SIG-M5 treated with dmso at 0.1 percent for 504 hours (cell line): ENCODE measurements around the gene TP63.
A peak's percentile ranks its signal among the peaks of the same experiment; 100 is the strongest.

Source experiments
- DNase-seq: peaks from one replicate; lab custom pipeline; 2025; ENCODE audit not compliant: unreplicated experiment; lab: John Stamatoyannopoulos, UW

Gene TP63

DNA sequence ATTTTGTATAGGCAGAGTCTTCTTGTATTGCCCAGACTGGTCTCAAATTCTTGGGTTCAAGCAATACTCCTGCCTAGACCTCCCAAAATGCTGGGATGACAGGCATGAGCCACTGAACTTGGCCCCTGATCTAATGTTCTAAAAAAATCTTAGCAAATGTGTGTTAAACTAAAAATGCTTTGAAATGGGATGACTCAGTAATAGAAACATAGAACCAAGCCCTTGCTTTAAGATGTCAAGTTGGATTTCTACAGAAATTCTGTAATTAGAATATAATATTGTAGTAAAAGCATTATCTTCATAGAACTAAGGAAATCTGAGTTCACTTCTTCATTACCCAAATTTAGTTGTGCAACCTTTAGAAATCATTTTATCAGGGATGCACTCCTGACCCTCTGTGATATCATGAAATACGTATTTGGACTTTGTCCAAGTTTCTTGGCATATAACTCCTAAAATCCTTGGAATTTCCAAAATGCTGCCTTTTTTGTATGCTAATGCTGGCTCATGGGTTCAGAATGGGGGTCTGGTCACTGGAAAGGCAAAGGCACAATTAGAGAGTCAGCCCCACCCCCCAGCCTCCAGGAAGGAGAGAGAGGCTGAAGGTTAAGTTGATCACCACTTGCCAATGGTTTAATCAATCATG, 217.3 kb downstream of the TP63 start:
- no peak for DNase-seq

DNA sequence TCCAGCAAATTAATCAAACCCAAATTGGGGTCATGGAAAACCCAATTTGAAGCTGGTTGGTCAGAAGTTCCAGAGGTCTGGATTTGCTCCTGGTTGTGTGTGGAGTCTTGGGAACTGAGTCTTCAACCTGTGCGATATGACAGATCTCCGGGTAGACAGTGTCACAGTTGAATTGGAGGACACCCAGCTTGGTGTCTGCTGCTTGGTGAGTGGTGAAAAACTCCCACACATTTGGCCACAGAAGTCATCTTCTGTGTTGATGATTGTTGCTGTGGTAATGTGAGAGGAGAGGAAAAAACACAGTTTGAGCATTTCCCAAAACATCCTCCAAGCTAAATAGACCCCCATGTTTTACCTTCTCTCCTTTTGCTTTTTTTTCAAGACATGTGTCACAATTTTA, 218.1 kb downstream of the TP63 start:
- DNase-seq, result no peak

DNA sequence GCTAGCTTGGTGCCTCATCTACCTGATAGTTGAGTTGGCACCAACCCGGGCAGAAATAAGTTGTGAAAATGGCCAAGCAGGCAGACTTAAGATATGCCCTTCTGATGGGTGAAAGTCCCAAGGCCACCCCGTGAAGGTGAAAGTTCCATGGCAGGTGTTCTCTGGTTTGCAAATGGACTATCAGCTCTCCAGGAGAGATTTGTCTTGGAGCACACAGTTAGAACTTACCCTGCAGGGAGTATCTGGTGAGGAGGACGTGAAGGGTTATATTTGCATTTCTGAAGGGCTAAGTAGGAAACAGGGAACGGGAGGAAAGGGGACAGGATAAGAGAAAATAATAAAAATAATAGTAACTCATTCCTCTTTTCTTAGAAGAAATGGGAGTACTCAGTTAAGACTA, 220.5 kb downstream of the TP63 start:
- DNase-seq, result no peak

DNA sequence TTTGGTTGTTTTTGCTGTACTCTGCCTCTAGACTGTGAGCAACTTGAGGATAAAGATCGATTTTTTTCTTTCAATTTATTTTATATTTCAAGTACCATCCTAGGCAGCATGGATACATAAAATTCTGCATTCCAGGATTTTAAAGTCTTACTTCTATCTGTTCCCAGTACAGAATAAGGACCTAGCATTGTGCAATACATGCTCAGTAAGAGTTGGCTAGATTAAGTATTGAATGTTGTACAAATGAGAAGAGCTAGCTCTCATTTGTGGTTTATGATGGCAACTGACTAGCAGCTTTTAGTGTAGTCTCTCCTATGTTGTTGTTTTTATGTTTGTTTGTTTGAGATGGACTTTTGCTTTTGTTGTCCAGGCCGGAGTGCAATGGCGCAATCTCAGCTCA, 222.7 kb downstream of the TP63 start:
- DNase-seq, result no peak

DNA sequence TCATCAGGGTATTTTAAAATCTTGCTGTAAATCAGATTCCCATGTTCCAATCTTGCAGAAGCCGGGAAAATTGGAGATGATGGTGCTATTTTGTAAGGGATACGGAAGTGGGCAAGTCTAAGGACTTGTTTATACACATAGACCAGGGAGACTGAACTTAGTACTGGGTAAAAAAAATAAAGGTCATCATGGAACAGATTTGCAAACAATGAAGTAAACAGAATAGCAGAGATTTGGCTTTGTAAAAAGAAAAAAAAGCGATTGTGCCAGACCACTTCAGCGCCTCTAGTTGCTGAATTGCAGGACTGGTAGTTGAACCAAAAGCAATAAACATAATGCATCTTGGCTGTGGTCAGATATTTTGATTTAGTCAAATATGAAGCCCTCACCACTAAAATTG, 229.1 kb downstream of the TP63 start:
- DNase-seq, result no peak

DNA sequence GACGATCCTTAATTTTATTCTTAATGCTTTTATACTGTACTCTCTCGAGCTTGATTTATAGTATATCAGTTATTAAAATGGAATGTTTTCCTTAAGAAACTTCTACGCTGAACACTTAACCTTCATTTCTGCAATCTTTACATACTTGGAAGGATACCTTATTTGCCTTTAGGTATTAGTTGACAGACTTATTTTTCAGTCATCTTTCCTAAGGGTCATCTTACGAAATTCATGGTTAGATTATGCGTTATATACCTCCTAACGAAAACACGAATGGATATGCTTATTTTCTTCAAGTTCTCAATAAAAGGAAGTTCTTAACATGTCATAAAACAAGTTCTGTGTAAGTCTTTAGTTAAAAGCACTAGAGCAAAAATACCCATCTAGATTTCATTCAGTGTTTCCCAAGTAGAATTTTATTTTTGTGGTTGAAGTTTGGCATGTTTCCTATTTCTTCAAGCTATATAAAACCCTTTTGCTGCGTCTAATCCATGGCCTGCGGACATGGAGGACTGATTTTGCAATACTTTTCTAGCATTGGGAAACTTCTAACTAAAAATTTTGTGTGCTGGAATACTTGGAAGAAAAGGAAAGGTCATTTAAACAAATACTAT, 231.3 kb downstream of the TP63 start:
- DNase-seq, result peak; percentile 76

DNA sequence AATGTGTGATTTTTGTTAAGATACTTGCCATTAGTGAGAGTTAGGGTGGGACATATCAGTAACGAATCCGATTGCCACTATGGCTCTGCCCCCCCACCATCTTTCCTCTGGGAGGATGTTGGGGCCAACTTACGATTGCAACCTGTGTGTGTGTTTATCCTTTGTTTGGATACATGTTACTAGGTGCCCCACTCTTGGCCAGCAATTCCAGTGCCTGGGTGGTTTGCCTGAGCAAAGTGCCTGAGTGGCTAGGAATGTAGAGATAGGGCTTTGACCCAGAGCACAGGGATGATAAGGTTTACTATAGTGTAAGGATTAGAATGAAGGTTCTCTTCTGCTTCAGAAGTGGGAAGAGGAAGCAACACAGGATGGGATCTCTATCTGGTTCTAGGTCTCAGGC, 231.8 kb downstream of the TP63 start:
- DNase-seq, result no peak

DNA sequence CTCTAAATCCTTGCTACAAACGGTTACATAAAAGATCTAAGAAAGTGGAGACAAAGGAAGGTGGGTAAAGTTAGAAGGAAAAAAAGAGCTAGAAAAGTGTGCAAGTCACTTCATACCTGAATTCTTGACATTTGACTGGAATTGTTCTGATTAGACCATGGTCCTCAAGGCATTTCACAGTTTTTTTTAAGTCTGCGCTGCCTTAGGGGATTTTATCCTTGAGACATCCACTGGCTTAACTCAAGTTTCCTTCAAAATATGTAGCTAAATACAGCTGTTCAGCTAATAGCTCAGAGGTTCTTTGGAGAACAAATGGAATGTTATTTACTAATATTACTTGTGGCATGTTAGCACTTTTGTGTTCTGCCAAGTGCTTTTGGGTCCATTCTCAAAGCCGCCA, 236.9 kb downstream of the TP63 start:
- no peak for DNase-seq

DNA sequence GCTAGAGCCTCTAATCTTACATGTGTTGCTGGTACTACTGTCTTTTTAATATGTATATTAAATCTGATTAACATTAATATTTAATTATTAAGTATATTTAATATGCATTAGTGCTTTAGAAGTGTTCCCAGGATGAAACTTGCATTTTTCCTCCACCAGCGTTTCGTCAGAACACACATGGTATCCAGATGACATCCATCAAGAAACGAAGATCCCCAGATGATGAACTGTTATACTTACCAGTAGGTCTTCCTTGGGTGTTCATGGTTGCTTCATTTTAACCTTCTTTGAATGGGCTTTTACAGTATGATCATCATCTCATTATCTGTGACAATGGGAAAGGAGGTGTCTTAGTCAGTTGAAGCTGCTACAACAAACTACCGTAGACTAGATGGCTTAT, 238.0 kb downstream of the TP63 start:
- no peak for DNase-seq

DNA sequence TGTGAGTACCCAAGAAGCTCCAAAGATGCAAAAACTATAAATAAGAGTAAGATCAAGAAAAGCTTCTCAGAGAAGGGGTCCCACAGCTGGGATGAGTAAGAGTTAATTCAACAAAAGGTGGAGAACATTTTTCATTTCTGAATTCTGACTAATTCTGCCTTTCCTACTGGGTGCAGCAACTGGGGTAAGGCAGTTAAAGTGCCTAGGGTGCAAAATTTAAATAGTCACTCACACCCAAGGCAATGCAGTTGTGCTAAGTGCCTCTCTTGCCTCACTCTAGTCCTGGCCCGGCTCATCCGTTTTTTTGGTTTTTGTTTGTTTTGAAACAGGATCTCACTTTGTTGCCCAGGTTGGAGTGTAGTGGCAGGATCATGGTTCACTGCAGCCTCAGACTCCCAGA, 240.2 kb downstream of the TP63 start:
- DNase-seq, result no peak

DNA sequence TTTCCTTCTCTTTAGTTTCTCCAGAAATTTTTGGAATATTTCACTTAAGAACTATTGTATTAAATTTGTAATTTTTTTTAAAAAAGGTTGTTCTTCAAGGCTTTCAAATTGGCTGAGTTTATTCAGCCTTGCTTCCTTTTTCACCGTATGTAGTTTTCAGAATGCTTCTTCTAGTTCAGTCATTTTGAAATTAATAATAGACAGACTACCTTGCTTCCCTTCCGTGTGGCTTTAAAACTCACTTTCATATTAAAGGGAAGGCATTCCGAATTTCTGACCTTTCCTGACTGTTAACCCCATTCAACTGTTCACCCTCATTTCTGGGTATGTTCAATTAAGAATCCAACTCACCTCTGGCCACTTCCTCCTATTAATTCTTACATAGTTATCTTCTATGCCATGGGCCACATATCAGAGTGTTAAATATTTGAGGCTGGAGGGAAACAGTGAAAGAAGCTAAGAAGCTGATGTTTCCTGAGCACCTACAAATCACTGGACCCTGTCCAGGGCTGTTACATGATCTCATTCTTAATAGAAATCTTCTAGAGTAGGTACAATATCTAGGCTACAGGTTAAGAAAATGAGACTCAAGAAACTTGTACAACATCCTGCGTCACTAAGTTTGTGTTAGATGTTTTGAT, 252.0 kb downstream of the TP63 start:
- no peak for DNase-seq

DNA sequence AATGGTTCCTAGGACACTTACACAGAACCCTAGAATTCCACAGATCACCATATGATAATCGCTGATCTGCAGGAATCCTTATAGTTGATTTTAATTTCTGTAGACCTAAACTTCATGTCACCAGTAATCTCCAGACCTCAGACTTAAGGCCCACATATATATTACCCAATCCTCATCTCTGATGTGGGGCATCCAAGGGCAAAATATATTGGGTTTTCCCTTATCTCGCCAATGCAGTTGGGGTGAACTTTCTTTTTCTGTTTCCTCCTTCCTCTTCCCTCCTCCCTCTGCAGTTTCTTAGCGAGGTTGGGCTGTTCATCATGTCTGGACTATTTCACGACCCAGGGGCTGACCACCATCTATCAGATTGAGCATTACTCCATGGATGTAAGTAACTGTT, 259.3 kb downstream of the TP63 start:
- no peak for DNase-seq

DNA sequence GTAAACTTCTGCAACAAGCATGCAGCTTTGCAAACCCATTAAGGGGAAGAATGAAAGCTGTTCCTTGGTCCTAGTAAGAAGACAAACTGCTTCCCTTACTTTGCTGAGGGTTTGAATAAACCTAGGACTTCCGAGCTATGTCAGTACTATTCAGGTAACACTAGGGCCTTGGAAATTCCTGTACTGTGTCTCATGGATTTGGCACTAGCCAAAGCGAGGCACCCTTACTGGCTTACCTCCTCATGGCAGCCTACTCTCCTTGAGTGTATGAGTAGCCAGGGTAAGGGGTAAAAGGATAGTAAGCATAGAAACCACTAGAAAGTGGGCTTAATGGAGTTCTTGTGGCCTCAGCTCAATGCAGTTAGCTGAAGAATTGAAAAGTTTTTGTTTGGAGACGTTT, 265.3 kb downstream of the TP63 start:
- DNase-seq, result no peak

DNA sequence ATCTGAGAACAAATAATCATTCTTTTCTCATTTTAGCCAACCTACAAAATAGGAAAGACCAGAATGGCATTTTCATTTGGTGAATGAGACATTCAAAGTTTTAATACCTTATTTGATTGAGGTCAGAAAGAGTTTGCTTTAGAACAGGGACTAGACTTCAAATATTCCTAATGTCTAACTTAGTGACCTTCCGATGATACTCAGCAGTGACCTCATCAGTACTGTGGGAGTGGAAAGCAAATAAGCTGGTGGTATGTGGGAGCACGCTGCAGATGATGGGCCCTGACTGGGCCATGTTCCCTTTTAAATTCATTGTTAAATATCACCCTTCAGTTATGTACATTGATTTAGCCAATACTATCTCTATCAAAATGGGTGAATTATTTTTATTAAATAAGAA, 266.2 kb downstream of the TP63 start:
- DNase-seq, result no peak

DNA sequence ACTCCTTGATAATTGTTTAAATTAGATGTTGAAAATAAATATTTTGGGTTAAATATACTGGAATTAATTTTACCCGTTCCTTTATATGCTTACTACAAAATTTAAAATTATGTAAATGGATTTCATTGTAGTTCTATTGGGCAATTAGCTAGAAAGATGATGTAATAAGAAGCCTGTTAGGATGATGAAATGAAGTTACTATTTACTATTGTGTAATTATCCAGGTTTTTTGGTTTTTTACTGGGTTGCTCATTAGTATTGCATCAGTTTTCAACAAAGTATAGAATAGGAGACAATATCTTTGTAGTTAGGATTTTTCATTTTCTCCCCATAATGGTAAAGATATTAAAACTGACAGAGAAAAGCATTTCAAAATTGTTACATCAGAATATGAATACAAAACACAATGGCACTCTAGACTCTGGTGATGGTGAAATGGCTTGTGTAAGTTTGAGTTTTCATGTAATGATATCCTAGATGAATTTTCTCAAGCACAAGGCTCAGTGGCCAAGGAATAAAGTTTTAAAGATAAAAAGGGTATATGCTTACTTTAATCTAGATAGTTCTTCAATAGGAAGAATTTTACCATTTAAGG, 267.5 kb downstream of the TP63 start:
- peak; percentile 83 for DNase-seq

DNA sequence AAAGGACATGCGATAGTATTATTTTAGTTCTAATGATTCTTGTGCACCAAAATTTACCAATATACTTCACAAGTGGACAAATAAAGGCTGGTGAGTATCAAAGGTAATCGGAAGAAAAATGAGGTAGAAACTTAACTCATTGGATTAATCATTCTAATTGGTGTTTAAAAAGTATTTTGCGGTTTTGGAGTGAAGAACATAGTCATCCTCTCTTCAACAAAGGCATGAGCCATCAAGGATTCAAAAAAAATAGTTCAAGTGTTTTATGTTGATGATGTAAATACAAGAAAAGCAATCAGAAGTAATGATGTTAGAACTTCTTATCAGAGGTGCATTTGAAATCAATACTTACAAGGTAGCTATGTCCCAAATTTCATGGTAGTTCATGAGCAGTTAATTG, 268.0 kb downstream of the TP63 start:
- DNase-seq, result no peak

DNA sequence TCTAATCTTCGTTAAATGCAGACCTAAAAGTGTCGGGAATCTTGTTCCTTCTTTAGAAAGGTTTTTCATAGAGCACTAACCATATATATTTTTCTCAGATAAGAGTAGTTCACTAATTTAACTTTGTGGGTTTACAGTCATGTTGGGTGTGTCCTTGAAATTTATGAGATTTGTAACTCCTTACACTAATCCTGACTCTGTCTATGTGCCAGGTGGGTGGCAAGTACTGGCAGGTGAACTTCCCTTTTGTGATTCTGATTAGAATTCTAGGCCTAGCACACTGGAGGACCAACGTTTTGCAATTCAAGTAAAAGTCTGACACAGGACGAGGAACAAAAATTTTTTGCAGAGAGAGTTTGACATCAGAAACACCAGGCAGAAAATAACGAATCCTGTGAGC, 269.4 kb downstream of the TP63 start:
- no peak for DNase-seq

DNA sequence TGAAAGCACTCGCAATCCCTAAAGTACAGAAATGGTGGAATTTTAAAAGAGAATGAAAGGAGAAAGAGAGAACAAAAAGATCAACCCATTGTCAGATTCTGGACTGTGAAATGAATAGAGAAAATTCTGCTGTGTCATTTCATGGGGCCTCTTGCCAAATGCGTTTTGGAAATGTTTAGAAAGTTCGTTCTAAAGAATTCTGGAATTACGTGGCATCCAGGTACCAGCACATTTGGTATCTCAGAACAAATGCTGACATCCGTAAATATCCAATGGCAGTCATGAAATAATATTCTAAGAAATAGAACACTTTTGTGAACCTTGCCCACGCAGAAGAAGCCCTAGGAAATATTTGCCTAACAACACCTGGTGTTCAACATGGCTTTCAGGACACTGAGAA, 270.3 kb downstream of the TP63 start:
- DNase-seq, result no peak

DNA sequence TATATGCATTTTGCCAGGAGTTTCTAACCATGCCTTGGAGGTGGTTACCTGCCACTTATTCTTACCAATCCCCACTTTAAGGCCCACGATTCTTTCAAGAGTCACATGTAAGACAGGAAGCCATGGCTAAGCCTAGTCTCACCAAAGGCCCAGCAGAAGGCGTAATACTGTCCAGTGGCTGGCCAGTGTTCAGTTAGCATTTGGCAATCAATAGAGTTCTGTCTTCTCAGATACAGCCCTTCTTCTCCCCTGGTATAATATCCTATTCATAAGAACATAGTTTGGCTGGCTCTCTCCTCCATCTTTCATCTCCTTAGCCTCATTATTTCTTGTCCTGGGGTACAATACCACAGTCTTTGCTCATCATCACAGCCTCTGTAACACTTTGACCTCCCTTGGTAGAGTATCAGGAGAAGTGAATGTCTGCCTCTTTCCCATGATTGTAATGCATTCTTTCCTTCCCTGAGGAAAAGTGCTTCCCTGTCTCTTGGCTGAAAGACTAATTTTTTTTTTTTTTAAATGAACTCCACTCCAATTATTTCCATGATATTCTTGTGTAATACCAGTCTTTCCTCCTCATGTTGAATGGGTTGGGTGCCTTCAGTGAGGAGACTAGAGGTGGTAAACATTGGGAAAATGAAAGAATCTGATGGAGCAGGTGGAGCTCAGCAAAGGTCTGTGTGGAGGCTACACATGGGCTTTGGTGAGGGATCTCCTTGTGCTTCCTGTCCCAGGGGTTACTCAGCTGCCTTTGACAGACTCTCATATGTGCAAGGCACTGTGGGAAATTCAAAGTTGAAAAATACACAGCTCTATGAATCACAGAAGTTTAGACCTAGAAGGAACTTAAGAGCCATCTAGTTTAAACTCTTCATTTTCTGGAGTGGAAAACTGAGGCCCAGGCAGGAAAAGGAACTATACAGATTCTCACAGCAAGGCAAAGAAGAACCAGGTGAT, 271.3 kb downstream of the TP63 start:
- no peak for DNase-seq

DNA sequence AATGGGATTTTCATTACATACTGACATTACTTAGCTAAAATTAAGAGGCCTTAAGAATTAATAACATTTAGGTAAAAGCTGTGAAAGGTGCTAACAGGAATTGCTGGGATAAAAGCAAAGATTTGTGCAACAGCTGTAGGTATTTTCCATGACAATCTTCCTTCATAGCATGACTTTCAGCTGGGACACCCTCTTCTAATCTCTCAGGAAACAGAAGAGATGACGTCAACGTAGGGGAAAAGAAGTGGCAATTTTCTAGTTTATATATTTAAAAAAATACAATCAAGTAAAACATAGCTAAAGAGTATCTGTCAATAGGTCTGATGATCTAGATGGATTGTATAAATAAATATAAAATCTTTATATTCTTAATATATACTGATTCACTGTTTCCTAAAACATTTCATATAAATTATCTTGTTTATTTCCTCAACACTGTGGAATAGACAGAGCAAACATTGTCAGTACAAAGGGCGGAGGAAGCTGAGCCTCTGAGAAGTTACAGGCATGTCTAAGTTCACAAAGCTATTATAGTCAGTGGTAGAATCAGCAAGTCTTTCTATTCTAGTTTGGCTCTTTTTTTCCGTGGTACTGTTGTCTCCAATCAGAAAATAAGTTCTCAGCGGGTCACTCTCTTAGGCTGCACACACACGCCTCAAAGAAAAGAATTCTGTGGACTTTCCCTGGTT, 272.5 kb downstream of the TP63 start:
- no peak for DNase-seq

DNA sequence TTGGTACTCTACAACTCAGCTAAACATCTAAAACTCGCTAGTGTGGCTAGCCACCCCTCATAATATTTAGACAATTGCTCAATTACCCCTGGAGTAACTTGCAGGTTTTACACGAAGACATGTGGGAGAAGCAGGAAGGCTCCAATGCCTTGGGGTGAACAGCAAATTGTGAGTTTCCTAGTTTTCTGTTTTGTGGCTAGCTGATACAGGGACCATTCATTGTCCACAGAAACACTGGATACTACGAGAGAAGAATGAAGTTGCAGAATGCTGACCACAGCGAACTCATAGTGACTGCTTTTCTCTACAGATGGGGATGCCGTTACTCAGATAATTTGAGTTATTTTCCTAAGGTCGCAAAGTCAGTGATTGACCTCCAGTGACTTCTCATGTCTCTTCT, 276.6 kb downstream of the TP63 start:
- no peak for DNase-seq
